Fibroblast of villous mesenchyme (primary cell): ENCODE measurements around the gene NOTUM. TPM values are rescaled to one million over a fixed set of nuclear protein-coding genes. Genes with fewer than 3 reads are reported as not detected.

Experiments
- DNase-seq: peaks from one replicate; pipeline ENCODE4 v3.0.0-alpha.2; 2010; ENCODE audit warnings: low read depth
- H3K4me3 ChIP-seq: 2 replicates; pipeline ENCODE4 v1.5.1; 2011; ENCODE audit warnings: low read depth, mild to moderate bottlenecking, low read length
- CTCF ChIP-seq: IDR thresholded peaks from 2 replicates; pipeline ENCODE4 v1.5.1; 2012; ENCODE audit warnings: low read depth, mild to moderate bottlenecking, low read length; ENCODE audit not compliant: insufficient read depth
- total RNA-seq: library from RNA; depleted of rRNA; stranded (reverse); fragments of >200 nt; gene quantifications from 2 replicates; pipeline ENCODE4 v1.2.3, GENCODE V29; 2012

The NOTUM gene
- total RNA-seq, 1 donor, result under 0.01 TPM

DNA sequence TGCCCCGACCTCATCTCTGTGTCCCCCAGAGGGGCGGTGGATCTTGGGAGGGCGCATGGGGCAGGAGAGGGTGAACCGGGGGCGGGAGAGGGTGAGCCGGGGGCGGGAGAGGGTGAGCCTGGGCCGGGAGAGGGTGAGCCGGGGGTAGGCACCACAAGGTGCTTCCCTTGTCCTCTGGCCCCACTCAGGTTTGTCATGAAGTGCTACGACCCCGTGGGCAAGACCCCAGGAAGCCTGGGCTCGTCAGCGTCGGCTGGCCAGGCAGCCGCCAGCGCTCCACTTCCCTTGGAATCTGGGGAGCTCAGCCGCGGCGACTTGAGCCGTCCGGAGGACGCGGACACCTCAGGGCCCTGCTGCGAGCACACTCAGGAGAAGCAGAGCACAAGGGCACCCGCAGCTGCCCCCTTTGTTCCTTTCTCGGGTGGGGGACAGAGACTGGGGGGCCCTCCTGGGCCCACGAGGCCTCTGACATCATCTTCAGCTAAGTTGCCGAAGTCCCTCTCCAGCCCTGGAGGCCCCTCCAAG, 35.3 kb upstream of the NOTUM start:
- no peak for TF ChIP-seq CTCF
- H3K4me3 ChIP-seq, result no peak overlapping the region
- no peak for DNase-seq

DNA sequence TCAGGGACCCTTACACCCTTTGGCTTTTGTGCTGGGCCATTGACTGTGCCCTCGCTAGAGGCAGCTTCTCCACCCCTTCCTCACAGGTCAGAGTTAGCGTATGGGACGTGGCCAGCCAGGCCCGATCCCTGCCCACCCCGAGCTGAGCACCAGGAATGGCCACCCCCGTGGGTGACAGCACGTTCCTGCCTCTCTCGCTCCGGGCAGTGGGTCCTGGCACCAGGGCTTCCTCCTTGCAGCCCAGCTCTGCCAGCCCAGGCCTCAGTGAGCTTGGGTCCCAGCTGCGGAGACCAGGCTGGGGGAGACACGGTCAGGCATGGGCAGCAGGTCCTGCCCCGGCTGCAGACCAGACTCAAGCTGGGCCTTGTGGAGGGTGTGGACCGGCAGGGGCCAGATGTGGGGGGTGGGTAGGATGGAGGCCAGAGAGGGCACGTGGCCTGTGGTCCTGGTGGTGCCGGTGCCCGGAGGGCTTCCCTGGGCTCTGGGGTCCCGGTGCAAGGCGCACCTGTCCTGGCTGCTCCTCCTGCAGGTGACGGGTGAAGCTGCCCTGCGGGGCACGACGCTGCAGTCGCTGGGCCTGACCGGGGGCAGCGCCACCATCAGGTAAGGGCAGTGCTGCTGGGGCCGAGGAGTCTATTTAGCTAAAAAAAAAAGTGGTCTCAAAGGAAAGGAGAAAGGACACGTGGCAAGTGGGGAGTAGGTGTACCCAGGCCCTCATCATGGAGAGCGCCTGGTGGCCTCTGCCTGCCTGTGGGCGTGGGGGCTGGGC, 34.7 kb upstream of the NOTUM start:
- DNase-seq, result no peak
- TF ChIP-seq CTCF, result no peak
- no peak overlapping the region for H3K4me3 ChIP-seq

DNA sequence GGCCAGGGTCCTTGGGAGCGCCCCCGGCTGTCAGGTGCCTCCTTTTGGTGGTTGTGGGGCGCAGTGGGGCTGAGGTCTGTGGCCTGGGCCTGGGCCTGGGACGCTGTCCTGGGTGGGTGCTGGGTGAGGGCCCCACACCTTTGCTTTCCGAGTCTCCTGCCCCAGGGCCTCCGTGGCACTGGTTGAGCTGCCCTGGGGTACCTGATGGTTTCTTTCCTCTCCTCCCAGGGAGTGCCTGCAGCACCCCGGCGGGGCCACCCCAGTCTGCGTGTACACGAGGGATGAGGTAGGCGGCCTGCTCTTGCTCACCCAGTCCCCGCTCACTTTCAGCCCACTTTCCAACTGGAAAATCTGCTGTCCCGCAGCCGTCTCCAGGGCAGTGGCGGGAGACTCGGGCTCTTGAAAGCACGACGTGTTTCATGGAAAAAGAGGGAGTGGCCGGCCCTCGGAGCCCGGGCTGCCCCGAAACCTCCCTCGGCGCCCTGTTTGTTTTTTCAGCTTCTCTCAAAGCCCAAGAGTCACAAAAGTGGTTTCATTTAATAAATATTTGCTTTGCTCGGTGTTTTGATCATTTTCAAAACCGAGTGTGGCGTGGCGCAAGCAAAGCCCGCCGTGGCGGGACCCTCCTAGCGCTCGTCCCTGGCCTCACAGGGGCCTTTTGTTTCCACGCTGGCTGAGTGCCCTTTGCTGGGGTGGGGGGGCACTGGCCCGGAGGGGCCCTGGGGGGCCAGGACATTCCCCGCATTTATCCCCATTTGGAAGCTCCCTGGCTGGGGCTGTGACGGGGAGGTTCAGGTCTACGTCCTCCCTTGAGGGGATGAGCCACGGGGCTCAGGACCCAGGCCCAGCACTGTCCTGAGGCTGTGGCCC, 33.8 kb upstream of the NOTUM start:
- TF ChIP-seq CTCF, result no peak
- no peak for DNase-seq
- no peak overlapping the region for H3K4me3 ChIP-seq

- TF ChIP-seq CTCF, result no peak
- H3K4me3 ChIP-seq, result no peak overlapping the region
- DNase-seq, result no peak
Observed at GRCh38 chr17:81993729-81994592, 33.0 kb upstream of the NOTUM start.

- no peak overlapping the region for H3K4me3 ChIP-seq
- no peak for DNase-seq
- no peak for TF ChIP-seq CTCF
Observed at GRCh38 chr17:81992306-81993102, 31.5 kb upstream of the NOTUM start.
